SHP77 treated with DMSO at 0.1 percent for 48 hours (cell line): ENCODE results near the gene GALR2.
"Not testable (repeated sequence)": the region's sequence is repeated elsewhere in the genome, so short reads cannot be mapped to it uniquely, and the experiment has no call there.

ENCODE experiments used
- DNase-seq: peaks from one replicate; lab custom pipeline; 2025; lab: John Stamatoyannopoulos, UW

GALR2 gene, protein sequence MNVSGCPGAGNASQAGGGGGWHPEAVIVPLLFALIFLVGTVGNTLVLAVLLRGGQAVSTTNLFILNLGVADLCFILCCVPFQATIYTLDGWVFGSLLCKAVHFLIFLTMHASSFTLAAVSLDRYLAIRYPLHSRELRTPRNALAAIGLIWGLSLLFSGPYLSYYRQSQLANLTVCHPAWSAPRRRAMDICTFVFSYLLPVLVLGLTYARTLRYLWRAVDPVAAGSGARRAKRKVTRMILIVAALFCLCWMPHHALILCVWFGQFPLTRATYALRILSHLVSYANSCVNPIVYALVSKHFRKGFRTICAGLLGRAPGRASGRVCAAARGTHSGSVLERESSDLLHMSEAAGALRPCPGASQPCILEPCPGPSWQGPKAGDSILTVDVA

DNA sequence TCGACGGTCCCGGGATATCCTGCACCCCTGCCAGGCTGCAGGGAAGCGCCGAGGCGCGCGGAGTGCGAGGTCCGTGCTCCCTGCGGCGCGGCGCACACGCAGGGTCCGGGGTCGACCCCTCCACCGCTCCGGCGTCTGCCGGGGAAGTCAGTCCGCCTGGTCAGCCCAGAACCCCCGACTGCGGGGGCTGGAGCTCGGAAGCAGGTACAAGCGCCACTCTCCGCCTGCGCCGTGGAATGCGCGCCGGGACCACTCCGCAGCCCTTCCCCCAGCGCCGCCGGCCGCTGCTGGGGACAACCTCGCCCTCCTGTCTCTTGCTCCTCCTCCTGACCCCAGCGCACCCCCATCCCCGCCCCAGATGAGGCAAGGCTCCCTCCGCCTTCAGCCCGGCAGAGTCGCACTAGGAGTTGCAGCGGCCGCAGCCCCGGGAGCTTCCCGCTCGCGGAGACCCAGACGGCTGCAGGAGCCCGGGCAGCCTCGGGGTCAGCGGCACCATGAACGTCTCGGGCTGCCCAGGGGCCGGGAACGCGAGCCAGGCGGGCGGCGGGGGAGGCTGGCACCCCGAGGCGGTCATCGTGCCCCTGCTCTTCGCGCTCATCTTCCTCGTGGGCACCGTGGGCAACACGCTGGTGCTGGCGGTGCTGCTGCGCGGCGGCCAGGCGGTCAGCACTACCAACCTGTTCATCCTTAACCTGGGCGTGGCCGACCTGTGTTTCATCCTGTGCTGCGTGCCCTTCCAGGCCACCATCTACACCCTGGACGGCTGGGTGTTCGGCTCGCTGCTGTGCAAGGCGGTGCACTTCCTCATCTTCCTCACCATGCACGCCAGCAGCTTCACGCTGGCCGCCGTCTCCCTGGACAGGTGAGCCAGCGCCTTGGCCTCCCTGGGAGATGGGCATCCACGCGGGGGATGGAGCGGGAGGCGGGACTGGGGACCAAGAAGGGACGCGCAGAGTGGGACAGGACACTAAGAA is at the start of gene GALR2:
TSS of gene GALR2 (plus strand) at position 392 of the 974 bp plus-strand sequence. CDS start at position 495, 103 bp downstream.
- DNase-seq = no peak

GRCh38 chr17:76025294-76025693 is 49.3 kb upstream of the GALR2 start:
- DNase-seq = no peak

DNA sequence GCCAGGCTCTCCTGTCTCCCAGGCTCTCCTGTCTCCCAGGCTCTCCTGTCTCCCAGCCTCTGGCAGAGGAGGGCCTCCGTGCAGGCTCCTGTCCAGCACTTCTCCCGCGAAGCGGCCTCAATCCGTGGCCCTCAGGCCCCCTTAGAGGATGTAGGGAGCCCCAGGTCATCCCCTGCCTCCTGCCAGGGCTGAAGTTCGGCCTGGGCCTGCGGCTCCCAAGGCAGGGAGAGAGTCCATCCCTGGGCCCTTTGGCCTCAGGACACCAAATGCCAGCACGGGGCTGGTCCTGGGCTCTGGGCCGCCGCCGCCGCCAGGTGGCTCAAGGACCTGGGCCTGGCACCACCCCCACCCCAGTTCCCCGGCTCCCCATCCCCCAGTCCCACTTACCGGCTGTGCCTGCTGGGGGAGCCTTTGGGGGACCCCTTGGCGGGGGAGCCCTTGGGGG is 47.8 kb upstream of the GALR2 start:
- DNase-seq = no peak

- no peak for DNase-seq
These were observed 47.3 kb upstream of the GALR2 start, which contains the start of gene EVPL for GRCh38 chr17:76027159-76027839. EVPL (minus strand) TSS chr17:76027306; CDS start chr17:76027198, 108 bp downstream.

DNA sequence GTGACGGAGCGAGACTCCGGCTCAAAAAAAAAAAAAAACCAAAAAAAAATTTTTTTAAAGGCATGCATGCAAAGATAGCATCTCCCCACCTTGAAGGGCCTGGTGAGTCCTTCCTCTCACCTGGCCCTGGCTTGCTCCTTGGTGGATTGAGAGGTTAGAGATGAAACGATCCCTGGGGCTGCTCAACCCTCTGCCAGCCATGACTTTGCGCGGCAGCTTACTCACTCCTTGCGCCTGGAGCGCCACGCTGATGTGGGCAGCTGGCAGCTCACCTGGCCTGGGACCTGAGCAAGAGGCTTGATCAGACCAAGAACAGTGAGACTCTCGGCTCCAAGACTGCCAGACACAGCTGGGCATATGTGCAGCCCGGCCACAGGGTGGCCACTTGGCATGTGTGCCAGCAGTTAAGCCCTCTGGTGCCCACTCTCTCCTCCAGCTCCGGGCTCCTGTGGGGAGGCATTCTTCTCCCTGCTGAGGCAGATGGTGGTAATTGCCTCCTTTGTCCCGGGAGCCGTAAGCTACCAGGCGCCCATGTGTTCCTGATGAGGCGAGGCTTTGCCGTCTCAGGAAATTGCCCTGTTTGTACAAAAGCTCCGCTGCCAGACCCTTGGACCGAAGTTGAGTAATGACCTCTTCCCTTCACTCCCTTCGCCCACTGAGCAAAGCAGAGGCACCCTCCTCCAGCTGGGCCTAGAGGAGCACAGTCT is 42.4 kb upstream of the GALR2 start:
- DNase-seq = peak; percentile 5

GRCh38 chr17:76032780-76033108 is 41.8 kb upstream of the GALR2 start:
- no peak for DNase-seq

GRCh38 chr17:76033139-76033538 is 41.4 kb upstream of the GALR2 start:
- no peak for DNase-seq

DNA sequence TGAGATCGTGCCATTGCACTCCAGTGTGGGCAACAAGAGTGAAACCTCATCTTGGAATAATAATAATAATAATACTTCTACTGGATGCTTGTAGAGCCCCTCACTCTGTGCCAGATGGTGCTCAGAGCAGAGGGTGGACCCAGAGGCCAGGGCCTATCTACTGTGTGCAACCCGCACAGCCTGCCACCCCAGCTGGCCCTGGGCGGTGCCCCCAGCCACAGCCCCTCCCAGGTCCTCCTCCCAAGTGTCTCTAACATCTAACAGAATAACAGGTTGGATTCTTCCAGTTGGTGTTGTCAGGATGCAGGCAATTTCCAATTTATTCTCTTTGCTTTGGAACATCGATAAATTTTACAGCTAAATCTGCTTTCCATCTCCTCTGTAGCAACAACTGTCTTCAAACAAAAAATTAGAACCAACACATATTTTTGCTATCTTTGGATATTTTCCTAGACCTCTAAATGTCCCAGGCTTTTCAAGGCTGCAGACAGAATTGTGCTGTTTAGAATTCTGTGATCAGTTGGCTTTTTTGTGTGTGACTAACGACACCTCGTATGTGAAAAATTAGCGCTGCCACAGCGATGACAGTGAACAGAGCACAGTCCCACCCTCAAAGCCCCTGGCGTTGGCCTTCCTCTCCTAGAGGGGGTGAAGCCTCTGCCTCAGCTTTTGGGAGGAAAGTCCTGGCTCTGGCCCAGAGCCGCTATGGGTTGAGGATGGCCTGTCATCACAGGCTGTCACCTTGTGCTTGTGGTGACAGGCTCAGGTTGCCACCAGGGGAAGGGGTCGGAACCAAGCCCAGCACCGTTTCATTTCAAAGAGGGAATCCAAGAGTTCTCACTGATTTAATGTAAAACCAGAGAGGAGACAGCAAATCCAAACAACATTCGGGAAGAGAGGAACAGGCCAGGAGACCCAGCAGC is 39.9 kb upstream of the GALR2 start:
- no peak for DNase-seq

DNA sequence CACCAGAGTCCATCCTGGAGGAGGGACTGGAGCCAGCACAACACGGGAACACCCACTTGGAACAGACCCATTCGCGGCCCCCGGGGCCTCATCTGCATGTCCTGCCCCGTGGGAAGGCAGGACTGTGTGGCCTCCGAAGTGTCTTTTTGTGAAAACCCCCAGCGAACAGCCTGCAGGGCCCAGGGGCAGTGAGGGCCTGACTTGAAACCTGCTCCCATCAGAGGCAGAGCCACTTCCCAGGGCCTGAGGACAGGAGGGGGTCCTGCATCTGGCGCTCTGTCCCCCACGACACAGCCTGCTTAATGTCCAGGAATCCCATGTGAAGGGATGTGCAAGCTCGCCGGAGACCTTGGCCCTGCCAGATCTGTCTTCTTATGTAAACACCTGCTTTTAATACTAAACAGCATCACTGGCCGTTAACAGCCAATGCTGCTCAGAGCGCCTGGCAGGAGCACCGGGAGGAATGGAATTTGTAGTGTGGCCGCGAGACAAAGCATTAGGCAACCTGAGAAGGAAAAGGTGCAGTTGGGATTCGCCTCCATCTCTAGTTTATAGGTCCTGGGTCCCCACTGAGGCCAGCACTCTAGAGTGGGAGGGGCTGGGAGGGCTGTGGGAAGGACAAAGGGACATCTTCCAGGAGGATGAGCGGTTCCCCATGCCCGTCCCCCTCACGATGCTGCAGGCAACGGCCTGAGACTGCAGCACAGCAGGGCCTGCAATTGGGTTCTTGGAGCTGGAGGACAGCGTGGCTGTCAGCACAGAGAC is 37.9 kb upstream of the GALR2 start:
- no peak for DNase-seq

DNA sequence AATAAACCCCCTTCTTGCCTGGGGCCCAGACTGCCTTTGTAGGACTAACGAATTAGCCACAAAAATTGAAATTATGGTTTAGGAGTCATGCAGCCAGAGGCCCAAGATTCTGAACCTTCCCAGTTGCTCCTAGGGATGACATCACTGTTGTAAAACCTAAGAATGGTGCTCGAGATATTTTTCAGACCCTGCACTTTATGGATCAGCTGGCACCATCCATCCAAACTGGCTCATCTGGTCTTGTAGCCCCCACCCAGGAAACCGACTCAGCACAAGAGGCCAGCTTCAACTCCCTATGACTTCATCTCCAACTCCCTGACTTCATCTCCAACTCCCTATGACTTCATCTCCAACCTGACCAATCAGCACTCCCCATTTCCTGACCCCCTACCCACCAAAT is 36.5 kb upstream of the GALR2 start:
- no peak for DNase-seq

- no peak for DNase-seq
These were observed 35.5 kb upstream of the GALR2 start for GRCh38 chr17:76039121-76039520.

- DNase-seq = no peak
These were observed 34.2 kb upstream of the GALR2 start for GRCh38 chr17:76040376-76040775.

DNA sequence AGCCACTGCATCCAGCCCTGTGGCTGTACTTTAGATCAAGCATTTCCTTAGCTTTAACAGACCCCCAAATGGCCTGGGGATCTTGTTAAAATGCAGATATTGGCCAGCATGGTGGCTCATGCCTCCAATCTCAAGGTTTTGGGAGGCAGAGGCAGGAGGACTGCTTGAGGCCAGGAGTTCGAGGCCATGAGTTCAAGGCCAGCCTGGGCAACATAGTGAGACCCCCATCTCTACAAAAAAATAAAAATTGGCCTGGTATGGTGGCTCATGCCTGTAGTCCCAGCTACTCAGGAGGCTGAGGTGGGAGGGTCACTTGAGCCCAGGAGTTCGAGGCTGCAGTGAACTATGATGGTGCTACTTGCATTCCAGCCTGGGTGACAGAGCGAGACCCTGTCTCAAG is 31.7 kb upstream of the GALR2 start:
- DNase-seq = not testable (repeated sequence)

- not testable (repeated sequence) for DNase-seq
These were observed 30.0 kb upstream of the GALR2 start for GRCh38 chr17:76044475-76045007.

DNA sequence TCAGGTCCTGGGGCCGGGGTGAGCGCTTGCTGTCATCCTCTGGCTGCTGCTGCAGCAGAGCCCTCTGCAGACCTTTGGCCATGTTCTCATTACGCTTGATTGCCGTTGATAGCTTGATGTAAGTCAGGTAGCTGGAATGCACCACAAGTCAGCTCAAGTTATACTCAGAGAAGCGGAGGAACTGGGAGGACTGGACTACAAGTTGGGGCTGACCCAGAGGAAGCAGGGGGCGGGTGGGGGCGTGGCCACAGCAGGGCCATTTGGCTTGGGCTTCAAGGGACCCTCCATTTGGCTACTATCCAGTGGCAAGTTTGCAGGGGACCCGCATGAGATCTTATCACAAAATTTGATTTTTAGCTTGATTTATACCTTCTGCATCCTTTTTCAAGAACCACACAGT is 28.5 kb upstream of the GALR2 start:
- no peak for DNase-seq

- no peak for DNase-seq
These were observed 26.5 kb upstream of the GALR2 start for GRCh38 chr17:76048025-76048605.

DNA sequence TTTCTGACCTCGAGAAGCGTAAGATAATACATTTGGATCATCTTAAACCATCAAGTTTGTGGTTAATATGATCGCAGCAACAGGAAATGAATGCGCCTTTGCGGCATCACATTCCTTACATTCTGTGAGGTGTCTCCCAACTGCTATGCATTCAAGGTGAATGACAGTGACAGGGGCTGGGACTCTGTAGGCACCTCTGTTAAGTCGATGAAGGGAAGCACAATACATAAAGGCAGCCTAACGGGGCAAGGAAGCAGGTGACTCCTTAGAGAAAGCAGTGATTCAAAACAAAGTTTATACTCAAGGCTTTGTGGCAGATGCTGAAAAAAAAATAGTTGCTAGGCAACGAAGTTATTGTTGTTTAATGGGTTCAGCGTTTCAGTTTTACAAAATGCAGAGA is 25.9 kb upstream of the GALR2 start:
- no peak for DNase-seq

DNA sequence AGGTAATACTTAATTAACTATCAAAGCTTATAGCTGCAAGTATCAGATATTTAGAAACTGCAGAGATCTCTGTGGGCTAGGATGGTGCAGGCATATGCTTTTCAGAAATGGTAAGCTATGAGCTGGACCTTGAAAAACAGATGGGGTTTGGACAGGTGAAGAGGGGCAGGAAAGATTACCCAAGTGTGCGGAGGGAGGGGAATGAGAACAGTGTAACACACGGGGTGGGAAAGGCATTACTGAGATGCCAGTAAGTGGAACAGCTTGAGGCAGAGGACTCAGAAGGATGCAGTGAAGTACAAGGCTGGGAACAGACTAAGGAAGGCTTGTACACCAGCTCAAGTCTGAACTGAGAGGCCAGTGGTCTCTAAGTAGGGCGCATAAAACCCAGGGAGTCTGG is 25.3 kb upstream of the GALR2 start:
- DNase-seq = no peak
